Measurements from ENCODE around the gene CLK1.

CLK1 gene

GRCh38 chr2:200810252-200810997 is 54.0 kb downstream of the CLK1 start:
- no peak for DNase-seq

GRCh38 chr2:200809506-200810251 is 54.8 kb downstream of the CLK1 start:
- no peak for DNase-seq

All from DMS79 treated with DMSO at 0.1 percent for 48 hours (cell line).